ENCODE measurements around the gene PYM1. TPM values are rescaled to one million over a fixed set of nuclear protein-coding genes. Genes with fewer than 3 reads are reported as not detected.

Gene PYM1
- total RNA-seq, 1 donor = 31.5 TPM

DNA sequence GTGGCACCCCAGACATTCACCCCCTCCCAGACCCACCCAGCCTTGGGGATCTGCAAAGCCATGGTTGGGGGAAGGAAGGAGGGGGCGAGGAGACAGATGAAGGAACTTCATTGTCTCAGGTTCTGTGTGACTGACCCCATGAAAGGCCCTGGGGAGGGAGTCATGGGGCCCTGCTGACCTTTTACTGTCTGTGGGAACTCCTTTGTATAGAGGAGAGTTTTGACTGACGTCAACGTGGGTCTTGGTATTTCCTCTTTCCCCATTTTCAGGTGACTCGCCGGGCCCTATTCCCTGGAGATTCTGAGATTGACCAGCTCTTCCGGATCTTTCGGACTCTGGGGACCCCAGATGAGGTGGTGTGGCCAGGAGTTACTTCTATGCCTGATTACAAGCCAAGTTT lies 43.1 kb upstream of the PYM1 start:
- no peak overlapping the region for H2AFZ ChIP-seq (ENCODE audit: low read length)
- H3K79me2 ChIP-seq (ENCODE audit: insufficient read depth, low read length) = peaks cover 41% of the 10 kb centered on the region
- peak; percentile 66 for DNase-seq (ENCODE audit: insufficient read length, low spot score, missing footprints)
- no peaks in the 10 kb centered on the region for H3K9me3 ChIP-seq (ENCODE audit: low read depth, low read length)
- H3K27ac ChIP-seq (ENCODE audit: low read depth, low read length) = peak overlapping the region; percentile 99
- no peak overlapping the region for H3K4me2 ChIP-seq (ENCODE audit: insufficient read depth, low read length)
- H4K20me1 ChIP-seq (ENCODE audit: insufficient read depth, low read length) = peaks cover 5% of the 10 kb centered on the region
- H3K4me3 ChIP-seq (ENCODE audit: insufficient read depth, low read length) = no peak overlapping the region
- no peak for TF ChIP-seq CTCF (IDR thresholded peaks at IDR 0.05; ENCODE audit: extremely low read depth, low read depth, low read length)
- H3K36me3 ChIP-seq (ENCODE audit: insufficient read depth, low read length) = no peaks in the 10 kb centered on the region
- H3K27me3 ChIP-seq (ENCODE audit: insufficient read depth, low read length) = no peaks in the 10 kb centered on the region
- peaks cover 44% of the 10 kb centered on the region for H3K4me1 ChIP-seq (ENCODE audit: insufficient read depth, low read length)

DNA sequence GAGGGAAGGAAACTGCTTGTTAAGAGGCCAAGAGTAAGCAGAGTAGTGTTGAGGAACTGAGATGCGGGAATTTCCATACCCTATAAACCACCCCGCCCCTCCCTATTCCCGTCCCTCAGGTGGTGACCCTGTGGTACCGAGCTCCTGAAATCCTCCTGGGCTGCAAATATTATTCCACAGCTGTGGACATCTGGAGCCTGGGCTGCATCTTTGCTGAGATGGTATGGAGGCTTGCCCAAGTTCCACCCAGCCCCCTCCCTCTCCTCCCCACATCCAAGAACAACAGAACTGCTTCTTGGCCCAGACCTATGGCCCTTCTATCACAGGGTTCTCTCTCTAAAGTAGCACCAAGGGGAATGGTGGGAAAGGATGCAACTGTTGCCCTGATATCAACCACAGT lies 41.7 kb upstream of the PYM1 start:
- no peaks in the 10 kb centered on the region for H4K20me1 ChIP-seq (ENCODE audit: insufficient read depth, low read length)
- no peaks in the 10 kb centered on the region for H3K9me3 ChIP-seq (ENCODE audit: low read depth, low read length)
- H3K27me3 ChIP-seq (ENCODE audit: insufficient read depth, low read length) = no peaks in the 10 kb centered on the region
- H3K4me2 ChIP-seq (ENCODE audit: insufficient read depth, low read length) = no peak overlapping the region
- DNase-seq (ENCODE audit: insufficient read length, low spot score, missing footprints) = no peak
- TF ChIP-seq CTCF (IDR thresholded peaks at IDR 0.05; ENCODE audit: extremely low read depth, low read depth, low read length) = no peak
- H3K79me2 ChIP-seq (ENCODE audit: insufficient read depth, low read length) = peaks cover 27% of the 10 kb centered on the region
- H3K27ac ChIP-seq (ENCODE audit: low read depth, low read length) = no peak overlapping the region
- no peaks in the 10 kb centered on the region for H3K36me3 ChIP-seq (ENCODE audit: insufficient read depth, low read length)
- no peak overlapping the region for H2AFZ ChIP-seq (ENCODE audit: low read length)
- H3K4me1 ChIP-seq (ENCODE audit: insufficient read depth, low read length) = peaks cover 36% of the 10 kb centered on the region
- H3K4me3 ChIP-seq (ENCODE audit: insufficient read depth, low read length) = no peak overlapping the region

DNA sequence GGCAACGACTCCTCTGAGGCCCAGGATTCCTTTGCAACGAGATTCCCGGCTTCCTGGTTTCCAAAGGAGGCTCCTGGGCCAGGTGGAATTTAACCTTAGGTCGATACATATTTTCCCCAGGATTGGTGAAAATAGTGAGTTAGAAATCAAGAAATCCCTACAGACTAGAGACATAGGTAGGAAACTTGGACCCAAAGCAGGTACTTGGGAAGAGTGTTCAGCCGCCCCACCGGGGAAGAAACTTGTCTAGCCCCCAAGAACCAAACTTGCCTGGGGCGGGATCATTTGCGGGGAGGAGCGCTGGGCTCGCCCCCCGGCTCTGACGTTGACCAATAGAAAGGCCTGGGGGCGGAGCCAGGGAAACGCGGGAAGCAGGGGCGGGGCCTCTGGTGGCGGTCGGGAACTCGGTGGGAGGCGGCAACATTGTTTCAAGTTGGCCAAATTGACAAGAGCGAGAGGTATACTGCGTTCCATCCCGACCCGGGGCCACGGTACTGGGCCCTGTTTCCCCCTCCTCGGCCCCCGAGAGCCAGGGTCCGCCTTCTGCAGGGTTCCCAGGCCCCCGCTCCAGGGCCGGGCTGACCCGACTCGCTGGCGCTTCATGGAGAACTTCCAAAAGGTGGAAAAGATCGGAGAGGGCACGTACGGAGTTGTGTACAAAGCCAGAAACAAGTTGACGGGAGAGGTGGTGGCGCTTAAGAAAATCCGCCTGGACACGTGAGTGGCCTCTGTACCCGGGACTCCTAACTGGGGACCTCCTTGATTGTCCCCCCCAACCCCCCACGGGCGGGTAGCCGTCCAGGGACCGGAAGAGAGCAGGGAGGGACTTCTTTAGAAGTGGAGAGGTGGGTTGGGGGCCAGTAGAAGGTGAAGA lies 39.0 kb upstream of the PYM1 start, which contains the start of gene CDK2:
CDK2 (plus strand) TSS at position 423 of the 874 bp plus-strand sequence; CDS start at position 602, 179 bp downstream.
- peak within 1 kb of the TSS; percentile 98 for H3K4me3 ChIP-seq (ENCODE audit: insufficient read depth, low read length)
- peaks cover 22% of the 10 kb centered on the region for H3K4me1 ChIP-seq (ENCODE audit: insufficient read depth, low read length)
- H3K9me3 ChIP-seq (ENCODE audit: low read depth, low read length) = no peaks in the 10 kb centered on the region
- no peak for TF ChIP-seq CTCF (IDR thresholded peaks at IDR 0.05; ENCODE audit: extremely low read depth, low read depth, low read length)
- peak within 1 kb of the TSS; percentile 98 for H2AFZ ChIP-seq (ENCODE audit: low read length)
- DNase-seq (ENCODE audit: insufficient read length, low spot score, missing footprints) = peak; percentile 97
- H4K20me1 ChIP-seq (ENCODE audit: insufficient read depth, low read length) = no peaks in the 10 kb centered on the region
- H3K79me2 ChIP-seq (ENCODE audit: insufficient read depth, low read length) = peaks cover 22% of the 10 kb centered on the region
- no peaks in the 10 kb centered on the region for H3K27me3 ChIP-seq (ENCODE audit: insufficient read depth, low read length)
- peak within 1 kb of the TSS; percentile 83 for H3K27ac ChIP-seq (ENCODE audit: low read depth, low read length)
- H3K4me2 ChIP-seq (ENCODE audit: insufficient read depth, low read length) = peak within 1 kb of the TSS; percentile 97
- H3K36me3 ChIP-seq (ENCODE audit: insufficient read depth, low read length) = no peaks in the 10 kb centered on the region

DNA sequence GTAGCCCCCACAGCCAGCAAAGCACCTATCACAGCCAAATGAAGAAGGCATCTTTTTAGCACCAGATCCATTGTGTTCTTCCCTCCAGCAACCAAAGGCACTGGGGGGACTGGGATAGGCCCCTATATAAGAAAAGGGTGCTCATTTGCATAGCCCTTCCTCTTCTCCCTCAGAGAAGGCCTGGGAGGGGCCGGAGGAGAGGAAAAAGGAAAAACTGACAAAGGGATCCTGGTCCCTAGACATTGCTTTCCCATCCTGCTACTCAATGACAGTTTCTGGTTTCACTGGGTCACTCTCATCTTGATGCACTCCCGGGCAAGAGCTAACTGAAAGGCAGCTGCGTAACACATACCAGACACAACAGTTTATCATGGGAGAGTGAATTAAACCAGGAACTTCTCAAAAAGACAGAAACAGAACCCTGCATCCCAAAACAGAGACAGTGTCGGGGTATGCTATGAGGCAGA lies 38.3 kb upstream of the PYM1 start, which contains the start of gene PMEL:
PMEL (minus strand) TSS at position 102 of the 467 bp plus-strand sequence; CDS start at position 71, 31 bp downstream.
- peak; percentile 75 for DNase-seq (ENCODE audit: insufficient read length, low spot score, missing footprints)
- H3K9me3 ChIP-seq (ENCODE audit: low read depth, low read length) = no peaks in the 10 kb centered on the region
- H3K4me3 ChIP-seq (ENCODE audit: insufficient read depth, low read length) = peak within 1 kb of the TSS; percentile 98
- H3K36me3 ChIP-seq (ENCODE audit: insufficient read depth, low read length) = no peaks in the 10 kb centered on the region
- no peaks in the 10 kb centered on the region for H3K27me3 ChIP-seq (ENCODE audit: insufficient read depth, low read length)
- H3K79me2 ChIP-seq (ENCODE audit: insufficient read depth, low read length) = peaks cover 22% of the 10 kb centered on the region
- peak within 1 kb of the TSS; percentile 98 for H2AFZ ChIP-seq (ENCODE audit: low read length)
- peaks cover 18% of the 10 kb centered on the region for H3K4me1 ChIP-seq (ENCODE audit: insufficient read depth, low read length)
- no peaks in the 10 kb centered on the region for H4K20me1 ChIP-seq (ENCODE audit: insufficient read depth, low read length)
- peak within 1 kb of the TSS; percentile 83 for H3K27ac ChIP-seq (ENCODE audit: low read depth, low read length)
- TF ChIP-seq CTCF (IDR thresholded peaks at IDR 0.05; ENCODE audit: extremely low read depth, low read depth, low read length) = no peak
- H3K4me2 ChIP-seq (ENCODE audit: insufficient read depth, low read length) = peak within 1 kb of the TSS; percentile 97
